SK-N-SH (cell line): ENCODE data around the gene FABP6. TPM values are rescaled to one million over a fixed set of nuclear protein-coding genes. Genes with fewer than 3 reads are reported as not detected.

Source experiments
- CTCF ChIA-PET: fragments of 300-600, 350-600 bp; formaldehyde crosslinking; extraction: SDS; loops from one replicate; lab custom pipeline; 2021; lab: Yijun Ruan, JAX
- POLR2A ChIA-PET: fragments of 350-600 bp; sonication (Branson Sonifier 250); formaldehyde crosslinking; extraction: SDS; loops from one replicate; lab custom pipeline; 2020; ENCODE audit warnings: antibody characterized with exemption, inconsistent platforms; lab: Yijun Ruan, JAX
- DNase-seq: peaks from one replicate; pipeline ENCODE4 v3.0.0; 2012
- H2AFZ ChIP-seq: fragments of 200-600 bp; sonication (generic); 2 replicates; pipeline ENCODE4 v1.8.1; 2016; ENCODE audit warnings: antibody characterized with exemption, mild to moderate bottlenecking, low read depth
- H3F3A ChIP-seq: fragments of 200-600 bp; sonication (generic); replicated peaks from 2 replicates; pipeline ENCODE3; 2016; ENCODE audit warnings: antibody characterized with exemption, mild to moderate bottlenecking; ENCODE audit not compliant: insufficient read depth
- H3K27ac ChIP-seq, 2 experiments: fragments of 200-500 bp in 1 of 2; fragments of 200-600 bp in 1 of 2; sonication (Bioruptor generic) in 1 of 2; sonication (generic), shearing (Covaris generic) in 1 of 2; 2 replicates each; pipeline versions ENCODE4 v1.5.1 to v1.6.1; 2014 to 2016; ENCODE audit warnings: low read depth in 2 of 2, inconsistent platforms in 1 of 2, low read length in 1 of 2, mild to moderate bottlenecking in 1 of 2, mixed read lengths in 1 of 2
- H3K27me3 ChIP-seq: fragments of 200-600 bp; sonication (generic), shearing (Covaris generic); 2 replicates; pipeline ENCODE4 v1.6.1; 2016; ENCODE audit warnings: mixed run types; ENCODE audit not compliant: insufficient read depth
- H3K36me3 ChIP-seq, 2 experiments: fragments of 200-500 bp in 1 of 2; fragments of 200-600 bp in 1 of 2; sonication (Bioruptor generic) in 1 of 2; sonication (generic) in 1 of 2; replicated peaks in 1 of 2; 2 replicates each; pipeline versions ENCODE3 to v1.5.1; 2014 to 2016; ENCODE audit warnings: low read length in 1 of 2, mild to moderate bottlenecking in 1 of 2; ENCODE audit not compliant: insufficient read depth in 2 of 2, control insufficient read depth in 1 of 2
- H3K4me1 ChIP-seq, 2 experiments: fragments of 200-500 bp in 1 of 2; fragments of 200-600 bp in 1 of 2; sonication (Bioruptor generic) in 1 of 2; sonication (generic), shearing (Covaris generic) in 1 of 2; 2 replicates each; pipeline versions ENCODE4 v1.5.1 to v1.6.1; 2014 to 2016; ENCODE audit warnings: low read depth in 1 of 2, low read length in 1 of 2, mixed run types in 1 of 2; ENCODE audit not compliant: insufficient read depth in 2 of 2, control insufficient read depth in 1 of 2
- H3K4me2 ChIP-seq: fragments of 200-600 bp; sonication (generic), shearing (Covaris generic); 2 replicates; pipeline ENCODE4 v1.6.1; 2017; ENCODE audit warnings: mixed run types
- H3K4me3 ChIP-seq, 2 experiments: fragments of 200-500 bp in 1 of 2; fragments of 200-600 bp in 1 of 2; sonication (Bioruptor generic) in 1 of 2; sonication (generic), shearing (Covaris generic) in 1 of 2; 2 replicates each; pipeline versions ENCODE4 v1.5.1 to v1.8.1; 2014 to 2016; ENCODE audit warnings: low read depth in 2 of 2, inconsistent platforms in 1 of 2, low read length in 1 of 2, mild to moderate bottlenecking in 1 of 2, mixed read lengths in 1 of 2, moderate library complexity in 1 of 2
- H3K79me2 ChIP-seq: fragments of 200-600 bp; sonication (generic); 2 replicates; pipeline ENCODE4 v1.8.1; 2017; ENCODE audit warnings: mild to moderate bottlenecking; ENCODE audit not compliant: insufficient read depth
- H3K9ac ChIP-seq: fragments of 200-600 bp; sonication (generic); 2 replicates; pipeline ENCODE4 v1.6.1; 2017; ENCODE audit warnings: mixed run types
- H3K9me2 ChIP-seq: fragments of 200-600 bp; sonication (generic); 2 replicates; pipeline ENCODE4 v1.6.1; 2017; ENCODE audit warnings: mixed run types
- H3K9me3 ChIP-seq: fragments of 200-600 bp; sonication (generic); 2 replicates; pipeline ENCODE4 v1.6.1; 2017; ENCODE audit warnings: mixed run types, mild to moderate bottlenecking, moderate library complexity
- H4K20me1 ChIP-seq: fragments of 200-600 bp; sonication (generic); 2 replicates; pipeline ENCODE4 v1.6.1; 2017; ENCODE audit warnings: mild to moderate bottlenecking, mixed run types; ENCODE audit not compliant: insufficient read depth
- EZH2phosphoT487 ChIP-seq: fragments of 200-600 bp; sonication (generic); IDR thresholded peaks from 2 replicates; pipeline ENCODE4 v1.6.1; 2017; ENCODE audit warnings: low read depth, mixed run types, mild to moderate bottlenecking, antibody characterized with exemption, moderate library complexity, borderline replicate concordance
- FOSL2 ChIP-seq: IDR thresholded peaks from 2 replicates; pipeline ENCODE4 v1.4.0; 2012; ENCODE audit warnings: low read depth, mild to moderate bottlenecking, moderate library complexity, borderline replicate concordance
- FOXJ3 ChIP-seq: sonication (generic); formaldehyde crosslinking; IDR thresholded peaks from 2 replicates; pipeline ENCODE4 v1.5.1; 2020; ENCODE audit warnings: mild to moderate bottlenecking, missing genetic modification reagents
- GATA2 ChIP-seq: sonication (generic); formaldehyde crosslinking; IDR thresholded peaks from 2 replicates; pipeline ENCODE4 v1.5.0; 2020; ENCODE audit warnings: mild to moderate bottlenecking, missing genetic modification reagents
- MXI1 ChIP-seq: IDR thresholded peaks from 2 replicates; pipeline ENCODE4 v1.6.1; 2012; ENCODE audit warnings: mild to moderate bottlenecking, low read depth, low read length, improper control_type of control experiment
- RCOR1 ChIP-seq: fragments of 150-350 bp; IDR thresholded peaks from 2 replicates; pipeline ENCODE4 v1.6.1; 2017; ENCODE audit warnings: antibody characterized with exemption, low read length
- SIN3A ChIP-seq: IDR thresholded peaks from 2 replicates; pipeline ENCODE4 v1.6.1; 2012; ENCODE audit warnings: low read depth, mild to moderate bottlenecking, low read length, moderate library complexity, borderline replicate concordance
- WGBS: methylation state at CpG from one replicate; pipeline ENCODE4 v1.1.6; 2017; ENCODE audit warnings: low lambda C conversion rate; 5-methylcytosine and 5-hydroxymethylcytosine counted together
- polyA plus RNA-seq, 3 experiments: library from polyadenylated mRNA; depleted of rRNA; stranded (reverse); fragments of >200 nt; gene quantifications; 2 replicates each; pipeline ENCODE4 v1.2.3, GENCODE V29; 2012

FABP6 gene
- polyA plus RNA-seq, 1 of the 3 experiments (the other 2 are of a cell fraction): 1.1 TPM

DNA sequence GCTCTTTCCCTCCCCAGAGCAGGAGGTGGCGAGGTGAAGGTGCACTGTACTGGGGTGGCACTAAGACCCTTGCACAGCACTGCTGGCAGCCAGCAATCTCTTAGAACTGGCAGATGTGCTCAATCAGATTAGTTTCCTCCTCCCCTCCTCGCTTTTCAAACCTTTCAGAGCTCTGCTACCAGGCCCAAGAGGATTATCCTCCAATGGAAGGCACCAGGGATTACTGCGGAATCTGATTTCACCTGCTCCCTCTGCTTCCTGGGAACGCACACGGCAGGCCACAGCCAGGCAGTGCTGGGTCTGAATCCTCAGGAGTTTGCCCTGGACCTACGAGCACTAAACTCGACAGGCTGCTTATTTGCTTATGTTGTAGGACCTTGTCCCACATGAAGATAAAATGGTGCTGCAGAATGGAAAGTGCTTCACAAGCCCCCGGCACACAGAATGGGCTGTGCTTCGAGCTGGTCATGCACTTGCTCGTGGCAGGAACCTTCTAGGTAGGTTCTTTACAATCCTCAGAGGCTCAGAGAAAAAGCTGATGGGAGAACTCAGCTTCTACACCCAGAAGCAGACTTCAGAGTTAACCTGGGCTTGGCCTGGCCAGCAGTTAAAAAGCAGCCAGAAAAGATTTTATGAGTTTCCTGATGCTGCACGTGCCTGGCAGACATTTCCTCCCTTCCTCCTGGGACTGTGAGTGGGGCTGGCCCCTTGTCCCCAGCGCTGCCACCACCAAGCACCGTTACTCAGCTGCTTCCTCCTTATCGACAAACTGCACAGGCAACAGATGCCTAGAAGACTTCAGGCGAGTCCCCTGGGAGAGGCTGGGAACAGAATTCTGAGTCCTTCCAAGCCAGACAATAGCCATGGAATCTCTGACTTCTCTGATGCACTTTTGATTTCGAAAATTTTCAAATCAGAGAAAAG lies 33.1 kb downstream of the FABP6 start:
- H3K4me3 ChIP-seq: no peak overlapping the region
- no peaks in the 10 kb centered on the region for H3K27me3 ChIP-seq
- DNase-seq: peak; percentile 75
- no peak overlapping the region for H3K9ac ChIP-seq
- ChIA-PET CTCF (interaction anchor here (0.7 to 1.3 kb wide), 7 partner anchors 14 to 83 kb away, joined by 3 to 5 read pairs (median 3); no protein-coding TSS in a partner anchor), POLR2A (interaction anchor here (0.5 to 2.6 kb wide), 4 partner anchors 12 to 137 kb away, joined by 4 to 9 read pairs (median 6); no protein-coding TSS in a partner anchor)
- H4K20me1 ChIP-seq: no peaks in the 10 kb centered on the region
- H3K9me3 ChIP-seq: no peaks in the 10 kb centered on the region
- peak overlapping the region in 1 of 2 experiments; percentile 87; a peak in 2 of 4 replicates for H3K27ac ChIP-seq
- no peak overlapping the region for H3K4me2 ChIP-seq
- no peak overlapping the region for H2AFZ ChIP-seq
- H3K4me1 ChIP-seq: peaks cover 0 to 43% of the 10 kb centered on the region in 2 experiments; a peak in 3 of 4 replicates
- H3F3A ChIP-seq: peaks cover 3% of the 10 kb centered on the region
- no peaks in the 10 kb centered on the region for H3K36me3 ChIP-seq
- TF ChIP-seq RCOR1 (0 out of 2 replicates have a peak, but pooled peaks have one; percentile 18), SIN3A (no peak), GATA2 (peak; percentile 71)
- no peaks in the 10 kb centered on the region for H3K9me2 ChIP-seq
- H3K79me2 ChIP-seq: no peaks in the 10 kb centered on the region
- WGBS: 82% methylated on average over 14 of the region's 16 CpGs

DNA sequence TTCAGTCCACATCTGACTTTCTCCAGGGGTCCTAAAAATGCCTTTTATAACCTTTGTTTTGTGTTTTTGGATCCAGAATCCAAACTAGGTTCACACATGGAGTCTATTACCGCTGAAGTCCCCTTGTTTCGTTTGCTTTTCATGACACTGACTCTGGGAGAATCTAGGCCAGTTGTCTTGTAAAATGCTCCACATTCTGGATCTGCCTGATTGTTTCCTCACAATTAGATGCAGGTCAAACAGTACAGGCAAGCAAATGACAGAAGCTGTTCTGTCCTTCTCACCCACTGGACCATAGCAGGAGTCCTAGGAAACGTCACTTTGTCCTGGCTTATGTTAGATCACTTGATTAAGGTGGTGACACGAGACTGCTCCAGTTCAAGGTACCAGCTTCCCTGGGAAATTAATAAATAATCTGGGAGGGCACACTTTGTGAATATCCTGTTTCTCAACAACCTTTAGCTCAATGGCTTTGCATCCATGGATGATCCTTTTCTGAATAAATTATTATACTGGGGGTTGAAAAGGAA lies 34.1 kb downstream of the FABP6 start:
- H3F3A ChIP-seq: no peaks in the 10 kb centered on the region
- H3K4me2 ChIP-seq: no peak overlapping the region
- H3K9me3 ChIP-seq: no peaks in the 10 kb centered on the region
- no peaks in the 10 kb centered on the region for H4K20me1 ChIP-seq
- 69% methylated on average over 4 of the region's 4 CpGs for WGBS
- CTCF ChIA-PET: interaction anchor here (1.1 kb wide), 2 partner anchors 21 to 82 kb away, joined by 3 to 4 read pairs; no protein-coding TSS in a partner anchor
- peaks cover 0 to 43% of the 10 kb centered on the region in 2 experiments; a peak in 3 of 4 replicates for H3K4me1 ChIP-seq
- TF ChIP-seq FOSL2 (no peak), EZH2phosphoT487 (no peak), MXI1 (no peak; the same call in 1 of the 2 replicates), SIN3A (no peak), FOXJ3 (CRISPR knock-in tag) (0 out of 2 replicates have a peak, but pooled peaks have one; percentile 16)
- no peak overlapping the region for H2AFZ ChIP-seq
- H3K9ac ChIP-seq: no peak overlapping the region
- no peak overlapping the region for H3K4me3 ChIP-seq
- POLR2A ChIA-PET: interaction anchor here (0.7 to 2.6 kb wide), 4 partner anchors 13 to 98 kb away, joined by 4 to 9 read pairs (median 6); no protein-coding TSS in a partner anchor
- peak overlapping the region in 1 of 2 experiments; percentile 87; a peak in 2 of 4 replicates for H3K27ac ChIP-seq
- peak; percentile 47 for DNase-seq
- no peaks in the 10 kb centered on the region for H3K27me3 ChIP-seq
- H3K79me2 ChIP-seq: no peaks in the 10 kb centered on the region
- no peaks in the 10 kb centered on the region for H3K9me2 ChIP-seq
- peaks cover 0 to 2% of the 10 kb centered on the region in 2 experiments for H3K36me3 ChIP-seq
